Activated T-cell treated with anti-CD3 and anti-CD28 coated beads for 1 hour (primary cell): ENCODE measurements around the gene PBX4.

Source experiments
- DNase-seq: peaks from one replicate; pipeline ENCODE4 v3.0.0-alpha.2; 2020; ENCODE audit warnings: low read depth

PBX4 gene

GRCh38 chr19:19649155-19649554 is 30.7 kb upstream of the PBX4 start:
- DNase-seq = no peak

- no peak for DNase-seq
Measured at GRCh38 chr19:19647037-19647835, 28.7 kb upstream of the PBX4 start.

- no peak for DNase-seq
Measured at GRCh38 chr19:19645233-19645870, 26.9 kb upstream of the PBX4 start.

GRCh38 chr19:19644054-19644388 is 25.5 kb upstream of the PBX4 start:
- DNase-seq = no peak

DNA sequence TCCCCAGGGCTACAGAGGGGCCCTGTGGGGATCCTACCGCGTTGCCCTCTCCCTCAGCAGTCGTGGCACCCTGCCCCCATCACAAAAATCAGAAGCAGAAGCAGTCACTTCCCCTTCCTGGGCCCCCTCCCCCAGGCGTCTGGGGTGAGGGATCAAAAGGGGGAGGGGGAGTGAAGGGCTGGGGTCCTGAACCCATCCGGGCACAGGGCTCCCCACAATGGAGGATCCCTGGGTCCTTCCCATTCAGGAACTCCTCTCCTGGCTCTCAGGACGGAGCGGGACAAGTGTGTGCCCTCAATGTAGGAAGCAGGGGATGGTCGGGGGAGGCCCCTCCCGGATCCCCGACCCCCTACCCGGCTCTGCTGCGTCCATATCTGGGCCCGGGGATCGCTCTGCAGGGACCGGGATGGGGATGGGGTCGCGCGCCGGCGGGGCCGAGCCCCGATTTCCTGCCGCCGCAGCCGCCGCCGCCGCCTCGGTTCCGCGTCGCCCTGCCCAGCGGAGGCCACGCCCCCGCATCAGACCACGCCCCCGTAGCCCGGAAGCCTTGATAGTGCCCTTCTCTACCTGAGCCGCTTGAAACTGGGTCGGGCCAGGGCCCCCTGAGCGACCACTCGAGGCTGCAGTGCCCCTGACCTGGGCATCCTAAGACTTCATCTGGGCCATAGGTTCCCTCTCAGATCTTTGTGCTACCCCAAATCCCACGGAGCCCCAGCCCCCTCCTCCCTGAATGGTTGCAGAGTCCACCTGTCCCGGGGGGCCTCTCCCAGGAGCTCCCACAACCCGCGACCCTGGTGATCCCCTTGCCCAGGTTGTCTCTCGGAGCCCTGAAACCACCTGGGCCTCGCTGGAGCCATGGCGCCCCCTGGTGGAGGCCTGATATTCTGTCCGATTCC is 24.9 kb upstream of the PBX4 start, which contains the start of gene GMIP:
Gene GMIP, minus strand, starts transcription at position 500 of the 896 bp plus-strand sequence. Its CDS starts 128 bp downstream, at position 372.
- DNase-seq = peak; percentile 88

GRCh38 chr19:19642506-19643157 is 24.1 kb upstream of the PBX4 start:
- no peak for DNase-seq

DNA sequence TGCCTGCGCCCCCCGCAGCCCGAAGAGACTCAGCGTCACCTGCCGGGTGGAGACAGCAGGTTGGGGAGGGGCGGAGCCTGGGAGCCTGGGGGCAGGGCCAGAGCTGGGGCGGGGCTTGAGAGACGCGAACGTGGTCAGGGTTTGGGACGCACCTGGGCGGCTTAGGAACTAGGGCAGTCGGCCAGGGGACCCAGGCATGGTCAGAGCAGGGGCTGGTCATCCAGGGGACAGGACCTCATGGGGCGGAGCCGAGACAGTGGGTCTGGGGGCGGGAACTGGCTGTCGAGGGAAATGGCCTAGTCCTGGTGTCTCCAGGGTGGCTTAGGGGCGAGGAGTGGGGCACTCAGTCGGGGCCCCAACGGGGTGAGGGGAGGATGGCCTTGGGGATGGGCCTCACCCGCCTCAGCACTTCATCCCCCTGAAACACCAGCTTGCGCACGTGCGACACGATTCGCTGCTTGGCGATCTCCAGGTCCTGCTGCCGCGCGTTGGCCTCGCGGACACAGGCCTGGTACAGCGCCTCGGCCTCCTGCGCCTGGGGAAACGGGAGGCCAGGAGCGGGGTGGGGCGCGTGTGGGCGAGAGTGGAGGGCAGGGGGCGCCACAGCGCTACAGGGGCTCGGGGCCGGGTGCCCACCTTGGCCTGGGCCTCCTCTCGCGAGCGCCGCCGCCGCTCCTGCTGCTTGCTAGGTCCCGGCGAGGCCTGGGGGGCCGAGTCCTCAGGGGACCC is 19.2 kb upstream of the PBX4 start:
- no peak for DNase-seq

- DNase-seq = no peak
Measured at GRCh38 chr19:19637186-19637522, 18.7 kb upstream of the PBX4 start.

DNA sequence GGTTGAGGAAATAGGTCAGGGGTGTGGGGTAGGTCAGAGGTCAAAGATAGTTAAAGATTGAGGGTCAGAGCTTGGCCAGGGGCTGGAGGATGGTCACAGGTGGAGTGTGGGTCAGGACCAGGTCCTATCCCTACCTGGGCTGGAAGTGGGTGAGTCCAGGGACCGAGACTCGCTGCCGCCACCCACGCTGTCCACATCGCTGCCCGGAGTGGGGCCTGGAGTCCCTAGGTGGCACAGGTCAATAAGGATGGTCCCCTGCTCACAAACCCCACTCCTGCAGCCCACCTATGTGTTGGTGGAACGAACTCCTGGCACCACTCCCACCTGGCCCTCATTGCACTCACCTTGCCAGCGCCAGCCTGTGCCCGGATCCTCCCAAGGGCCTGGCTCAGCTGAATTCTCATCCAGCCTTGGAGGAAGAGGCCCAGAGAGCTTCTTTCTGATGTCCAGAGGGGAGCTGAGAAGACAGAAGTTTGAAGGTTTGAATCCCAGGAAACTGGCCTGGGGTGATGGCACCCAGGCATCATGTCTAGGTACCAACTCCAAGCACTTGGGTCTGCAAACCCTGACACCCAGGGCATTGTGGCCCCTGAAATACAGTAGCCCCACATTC is 18.2 kb upstream of the PBX4 start:
- DNase-seq = no peak

GRCh38 chr19:19635313-19635702 is 16.8 kb upstream of the PBX4 start:
- no peak for DNase-seq

GRCh38 chr19:19634516-19635312 is 16.2 kb upstream of the PBX4 start:
- no peak for DNase-seq

- DNase-seq = no peak
Measured at GRCh38 chr19:19633711-19634515, 15.4 kb upstream of the PBX4 start.

GRCh38 chr19:19632661-19633060 is 14.2 kb upstream of the PBX4 start:
- DNase-seq = no peak

DNA sequence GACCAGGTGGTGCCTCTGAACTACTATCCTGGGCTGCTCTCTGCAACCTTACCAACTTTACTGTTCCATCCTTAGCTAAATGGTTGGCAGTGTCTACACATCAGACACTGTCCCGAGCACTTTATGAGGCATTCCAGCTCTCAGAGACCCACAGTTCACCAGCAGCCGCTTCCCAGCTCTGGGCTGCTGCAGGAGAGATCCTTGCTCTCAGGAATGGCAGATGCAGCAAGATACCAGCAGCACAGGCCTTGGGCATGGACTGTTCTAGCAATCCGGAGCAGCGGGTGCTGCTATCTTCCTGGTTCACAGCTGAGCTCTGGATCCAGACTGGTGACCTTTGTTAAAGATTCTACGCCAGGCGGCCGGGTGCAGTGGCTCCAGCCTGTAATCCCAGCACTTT is 12.9 kb upstream of the PBX4 start:
- no peak for DNase-seq

DNA sequence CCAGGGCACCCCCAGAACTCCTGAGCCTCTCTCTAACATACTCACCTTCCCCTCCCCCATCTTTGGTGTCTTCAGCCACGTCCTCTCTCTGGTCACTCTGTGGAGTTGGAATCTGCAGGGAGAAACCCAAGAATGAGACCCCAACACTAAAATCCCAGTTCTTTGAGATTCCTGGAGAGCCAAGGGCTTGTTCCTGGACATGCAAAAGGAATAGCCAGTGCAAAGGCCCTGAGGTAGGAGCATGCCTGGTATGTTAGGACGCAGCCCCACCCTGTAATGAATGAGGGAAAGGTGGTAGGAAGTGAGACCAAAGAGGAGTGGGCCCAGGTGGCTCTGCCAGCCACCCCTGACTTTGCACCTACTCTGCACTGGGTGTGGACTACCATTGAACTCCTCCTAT is 11.9 kb upstream of the PBX4 start:
- no peak for DNase-seq

- DNase-seq = no peak
Measured at GRCh38 chr19:19630062-19630414, 11.6 kb upstream of the PBX4 start.

DNA sequence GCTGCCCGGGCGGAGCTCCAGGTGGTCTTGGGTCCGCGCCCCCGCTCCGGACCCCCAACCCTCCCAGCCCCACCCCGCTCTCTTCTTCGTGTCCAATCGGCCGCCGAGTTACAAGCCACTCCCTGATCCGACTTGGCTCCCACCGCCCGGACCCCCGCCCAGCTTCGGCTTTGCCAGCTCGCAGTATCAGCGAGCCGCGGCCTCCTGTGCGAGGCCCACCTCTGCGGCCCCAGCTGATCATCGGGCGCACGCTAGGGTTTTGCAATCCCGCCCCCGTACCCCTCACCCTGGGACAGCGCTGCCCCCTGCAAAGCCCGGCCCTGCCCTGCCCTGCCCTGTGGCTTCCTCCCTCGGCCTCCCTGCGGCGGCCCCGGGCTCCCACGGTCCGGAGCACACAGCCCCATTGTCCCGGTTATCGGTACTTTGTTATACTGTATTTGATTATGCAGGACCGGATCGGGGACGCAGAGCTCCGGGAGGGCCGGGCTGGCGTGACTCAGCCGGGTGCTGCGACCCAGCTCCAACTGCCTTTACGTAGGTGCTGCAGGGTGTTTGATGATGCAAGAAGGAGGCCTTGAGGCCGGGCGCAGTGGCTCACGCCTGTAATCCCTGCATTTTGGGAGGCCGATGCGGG is 10.1 kb upstream of the PBX4 start:
- peak; percentile 37 for DNase-seq

GRCh38 chr19:19627621-19628500 is 9.4 kb upstream of the PBX4 start, which contains the start of gene LPAR2:
LPAR2 (minus strand) TSS chr19:19628220; CDS start chr19:19627275, 945 bp downstream.
- DNase-seq = peak; percentile 78
